ENCODE results near the gene LIPA. TPM values are rescaled to one million over a fixed set of nuclear protein-coding genes. Genes with fewer than 3 reads are reported as not detected.
A peak's percentile ranks its signal among the peaks of the same experiment; 100 is the strongest.

The LIPA gene
- total RNA-seq, 2 donors from 2014 or later: 25.6 to 37.2 TPM

GRCh38 chr10:89214566-89215165, 36.9 kb downstream of the LIPA start:
- Histone ChIP-seq H3K36me3 (no peaks in the 10 kb centered on the region), H3K4me1 (replicated peaks) (no peaks in the 10 kb centered on the region), H3K4me3 (no peak overlapping the region), H3K27me3 (replicated peaks; ENCODE audit: insufficient read depth) (no peaks in the 10 kb centered on the region), H3K27ac (no peak overlapping the region), H3K9me3 (no peaks in the 10 kb centered on the region)
- WGBS: 93% methylated on average over 8 of the region's 8 CpGs
- TF ChIP-seq POLR2AphosphoS5 (IDR thresholded peaks at IDR 0.05) (no peak), CTCF (IDR thresholded peaks at IDR 0.05) (no peak), POLR2A (IDR thresholded peaks at IDR 0.05) (no peak)
- intact Hi-C loops (cut with DNase I): loop anchor here (5.0 kb wide), 1 partner anchor 377 kb away; no protein-coding TSS in a partner anchor
- DNase-seq (ENCODE audit: low spot score): no peak

- Histone ChIP-seq H3K36me3 (no peaks in the 10 kb centered on the region), H3K4me3 (no peak overlapping the region), H3K4me1 (replicated peaks) (no peaks in the 10 kb centered on the region), H3K27me3 (replicated peaks; ENCODE audit: insufficient read depth) (no peaks in the 10 kb centered on the region), H3K27ac (no peak overlapping the region), H3K9me3 (no peaks in the 10 kb centered on the region)
- intact Hi-C loops (cut with DNase I): loop anchor here (1.0 kb wide), 1 partner anchor 183 kb away; no protein-coding TSS in a partner anchor
- peak; percentile 20 for DNase-seq (ENCODE audit: low spot score)
- 25% methylated on average over 8 of the region's 8 CpGs for WGBS
- peak; percentile 49 to 80 (median 70) for TF ChIP-seq CTCF (IDR thresholded peaks at IDR 0.05)
- TF ChIP-seq POLR2AphosphoS5 (IDR thresholded peaks at IDR 0.05): peak; percentile 63
- no peak for TF ChIP-seq POLR2A (IDR thresholded peaks at IDR 0.05)
Observed at GRCh38 chr10:89213191-89213808, 38.3 kb downstream of the LIPA start.

- Histone ChIP-seq H3K36me3 (no peaks in the 10 kb centered on the region), H3K4me1 (replicated peaks) (no peaks in the 10 kb centered on the region), H3K27ac (no peak overlapping the region), H3K9me3 (no peaks in the 10 kb centered on the region), H3K27me3 (replicated peaks; ENCODE audit: insufficient read depth) (no peaks in the 10 kb centered on the region), H3K4me3 (no peak overlapping the region)
- intact Hi-C loops (cut with DNase I): no loop called here
- WGBS: 98% methylated on average over 3 of the region's 3 CpGs
- TF ChIP-seq POLR2A (IDR thresholded peaks at IDR 0.05): no peak
- TF ChIP-seq CTCF (IDR thresholded peaks at IDR 0.05): no peak
- no peak for TF ChIP-seq POLR2AphosphoS5 (IDR thresholded peaks at IDR 0.05)
- DNase-seq (ENCODE audit: low spot score): no peak
Observed at GRCh38 chr10:89210794-89211425, 40.7 kb downstream of the LIPA start.

- Histone ChIP-seq H3K4me1 (replicated peaks) (no peaks in the 10 kb centered on the region), H3K27ac (no peak overlapping the region), H3K4me3 (no peak overlapping the region), H3K36me3 (no peaks in the 10 kb centered on the region), H3K9me3 (no peaks in the 10 kb centered on the region), H3K27me3 (replicated peaks; ENCODE audit: insufficient read depth) (no peaks in the 10 kb centered on the region)
- WGBS: 96% methylated on average over 5 of the region's 5 CpGs
- DNase-seq (ENCODE audit: low spot score): no peak
- no peak for TF ChIP-seq POLR2AphosphoS5 (IDR thresholded peaks at IDR 0.05)
- no peak for TF ChIP-seq CTCF (IDR thresholded peaks at IDR 0.05)
- TF ChIP-seq POLR2A (IDR thresholded peaks at IDR 0.05): no peak
- intact Hi-C loops (cut with DNase I): loop anchor here (5.0 kb wide), 1 partner anchor 272 kb away; no protein-coding TSS in a partner anchor
Observed at GRCh38 chr10:89209718-89210117, 41.9 kb downstream of the LIPA start.
